NCI-H2196 (cell line): ENCODE results near the gene ZBTB40.

Experiments used
- DNase-seq: peaks from one replicate; lab custom pipeline; 2025; ENCODE audit not compliant: unreplicated experiment; lab: John Stamatoyannopoulos, UW

Gene ZBTB40

DNA sequence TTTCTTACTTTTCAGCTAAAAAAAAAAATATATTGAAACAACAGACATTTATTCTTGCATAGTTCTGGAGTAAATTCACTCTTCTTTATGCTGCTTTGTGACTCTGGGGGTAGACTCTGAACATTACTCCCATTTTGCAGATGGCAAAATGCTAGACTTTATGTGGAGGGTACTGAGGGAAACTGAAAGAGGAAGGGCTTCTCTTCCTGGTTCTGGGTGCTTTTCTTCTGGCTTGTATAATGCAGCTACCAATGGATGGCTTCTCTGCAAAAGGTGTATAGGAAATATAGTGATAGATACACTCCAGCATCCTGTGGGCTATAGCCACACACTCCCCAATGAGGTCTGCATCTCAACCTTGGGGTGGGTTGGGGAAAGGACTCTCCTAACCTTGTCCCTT, 19.7 kb upstream of the ZBTB40 start:
- no peak for DNase-seq

DNA sequence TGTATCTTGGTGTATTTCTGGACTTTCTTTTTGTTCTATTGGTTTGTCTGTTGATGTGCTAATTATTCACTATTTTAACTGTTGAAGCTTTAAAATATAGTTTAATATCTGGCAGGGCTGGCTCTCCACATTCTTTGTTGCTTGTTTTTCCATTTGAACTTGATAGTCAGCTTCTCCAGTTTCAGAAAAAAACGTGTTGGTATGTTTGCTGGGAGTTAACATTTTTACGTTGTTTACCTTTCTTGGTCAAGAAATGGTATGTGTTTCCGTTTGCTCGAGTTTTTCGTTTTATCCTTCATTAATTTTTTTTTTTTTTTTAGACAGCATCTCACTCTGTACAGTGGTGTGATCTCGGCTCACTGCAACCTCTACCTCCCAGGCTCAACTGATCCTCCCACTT, 16.9 kb upstream of the ZBTB40 start:
- no peak for DNase-seq

DNA sequence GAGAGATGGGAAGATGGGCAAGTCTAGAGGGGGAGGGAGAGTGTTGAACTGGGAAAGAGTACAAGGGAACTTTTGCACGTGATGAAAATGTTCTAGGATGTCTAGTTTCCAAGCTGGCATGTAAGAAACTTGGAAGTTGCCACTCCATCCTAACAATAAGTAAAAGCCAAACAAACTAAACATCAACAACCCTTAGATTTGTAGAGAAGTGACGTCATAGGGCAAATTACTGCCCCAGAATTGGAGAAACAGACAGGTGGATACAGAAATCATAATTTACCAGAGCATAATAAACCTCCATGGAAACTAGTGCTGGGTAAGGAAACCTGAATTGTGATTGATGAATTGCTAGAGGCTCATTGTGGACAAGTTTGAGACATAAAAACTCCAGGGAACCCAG, 14.7 kb upstream of the ZBTB40 start:
- no peak for DNase-seq

DNA sequence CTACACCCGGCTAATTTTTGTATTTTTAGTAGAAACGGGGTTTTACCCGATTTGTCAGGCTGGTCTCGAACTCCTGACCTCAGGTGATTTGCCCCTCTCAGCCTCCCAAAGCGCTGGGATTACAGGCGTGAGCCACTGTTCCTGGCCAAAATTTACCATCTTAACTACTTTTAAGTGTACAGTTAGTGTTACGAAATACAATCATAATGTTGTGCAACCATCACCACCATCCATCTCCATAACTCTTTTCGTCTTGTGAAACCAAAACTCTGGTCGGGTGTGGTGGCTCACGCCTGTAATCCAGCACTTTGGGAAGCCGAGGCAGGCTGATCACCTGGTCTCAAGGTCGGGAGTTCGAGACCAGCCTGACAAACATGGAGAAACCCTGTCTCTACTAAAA, 14.1 kb upstream of the ZBTB40 start:
- DNase-seq = no peak

DNA sequence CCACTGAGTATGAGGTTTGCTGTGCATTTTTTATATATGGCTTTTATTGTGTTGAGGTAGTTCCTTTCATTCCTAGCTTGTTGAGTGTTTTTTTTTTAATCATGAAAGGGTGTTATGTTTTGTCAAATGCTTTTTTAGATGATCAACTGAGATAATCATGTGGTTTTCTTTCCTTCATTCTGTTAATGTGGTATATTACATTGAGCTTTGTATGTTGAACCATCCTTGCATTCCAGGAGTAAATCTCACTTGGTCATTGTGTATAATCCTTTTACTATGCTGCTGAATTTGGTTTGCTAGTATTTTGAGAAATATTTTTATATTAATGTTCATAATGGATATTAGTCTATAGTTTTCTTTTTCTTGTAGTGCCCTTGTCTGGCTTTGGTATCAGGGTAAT, 11.1 kb upstream of the ZBTB40 start:
- DNase-seq = no peak

DNA sequence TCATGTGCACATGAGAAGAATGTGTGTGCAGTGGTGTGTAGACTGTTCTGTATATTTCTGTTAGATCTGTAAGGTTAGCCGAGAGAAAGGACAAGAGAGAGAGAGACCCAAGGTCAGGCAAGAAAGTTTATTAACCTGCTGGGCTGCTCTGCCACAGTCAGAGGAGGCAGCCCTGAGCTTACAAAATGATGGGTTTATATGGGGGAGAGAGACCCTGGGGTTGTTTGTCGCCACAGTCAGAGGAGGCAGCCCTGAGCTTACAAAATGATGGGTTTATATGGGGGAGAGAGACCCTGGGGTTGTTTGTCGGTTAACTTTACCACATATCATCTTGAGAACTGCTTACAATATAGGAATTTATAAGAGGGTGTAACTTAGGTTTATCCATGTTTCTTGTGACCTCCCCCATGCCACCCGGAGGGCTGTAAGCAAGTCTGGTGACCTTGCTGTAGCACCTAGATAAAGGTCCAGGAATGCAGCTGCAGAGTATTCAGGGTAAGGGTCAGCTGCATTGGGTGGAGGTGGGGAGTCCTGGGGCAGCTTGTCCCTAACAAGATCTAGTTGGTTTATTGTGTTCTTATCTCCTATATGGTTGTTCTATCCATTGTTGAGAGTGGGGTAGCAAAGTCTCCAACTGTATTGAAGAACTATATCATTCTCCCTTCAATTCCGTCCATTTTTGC, 9.3 kb upstream of the ZBTB40 start:
- DNase-seq = no peak

DNA sequence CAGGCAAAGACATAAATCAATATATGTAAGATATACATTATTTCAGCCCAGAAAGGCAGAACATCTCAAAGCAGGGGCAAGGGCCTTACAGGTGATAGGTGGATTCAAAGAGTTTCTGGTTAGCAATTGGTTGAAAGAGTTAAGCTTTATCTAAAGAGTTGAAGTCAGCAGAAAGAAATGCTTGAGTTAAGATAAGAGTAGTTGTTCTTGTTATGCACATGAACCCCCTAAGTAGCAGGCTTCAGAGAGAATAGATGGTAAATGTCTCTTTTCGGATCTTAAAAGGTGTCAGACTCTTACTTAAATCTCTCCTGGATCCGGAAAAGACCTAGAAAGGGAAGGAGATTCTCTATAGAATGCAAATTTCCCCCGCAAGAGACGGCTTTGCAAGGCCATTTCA, 8.3 kb upstream of the ZBTB40 start:
- DNase-seq = no peak

DNA sequence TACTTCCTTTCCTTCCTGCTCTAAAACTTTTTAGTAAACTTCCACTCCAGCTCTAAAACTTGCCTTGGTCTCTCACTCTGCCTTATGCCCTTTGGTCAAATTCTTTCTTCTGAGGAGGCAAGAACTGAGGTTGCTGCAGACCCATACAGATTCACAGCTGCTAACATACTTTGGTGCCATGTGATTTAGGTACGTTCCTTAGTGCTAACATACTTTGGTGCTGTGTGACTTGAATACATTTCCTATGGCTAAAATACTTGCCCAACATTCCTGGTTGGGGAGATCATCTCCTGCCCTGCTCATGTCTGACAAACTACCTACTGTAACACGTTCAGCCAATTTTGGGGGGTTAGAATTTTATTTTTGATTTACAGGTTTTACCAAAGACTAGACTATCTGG, 6.8 kb upstream of the ZBTB40 start:
- DNase-seq = no peak

DNA sequence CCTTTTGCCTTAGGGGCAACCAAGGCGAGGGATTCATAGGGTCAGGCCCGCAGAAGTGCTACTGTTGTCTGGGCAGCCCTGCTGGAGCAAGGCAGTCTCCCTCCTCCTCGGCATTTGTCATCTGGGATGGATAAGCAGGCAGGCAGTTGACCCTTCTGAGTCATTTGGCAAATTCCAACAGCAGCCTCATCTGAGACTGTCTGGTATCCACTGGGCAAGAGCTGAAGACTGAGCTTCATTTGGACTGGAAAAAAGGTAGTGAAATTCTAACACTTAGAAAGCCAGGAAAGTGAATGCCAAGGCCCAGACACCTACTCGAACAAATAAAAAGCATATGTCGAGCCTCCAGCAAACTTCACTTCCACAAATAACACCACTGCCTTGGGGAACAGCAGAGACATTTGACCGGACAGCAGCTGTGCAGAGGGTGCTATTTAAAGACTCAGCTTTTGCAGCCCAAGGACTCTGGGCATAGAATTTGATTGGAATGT, 4.0 kb upstream of the ZBTB40 start:
- DNase-seq = no peak

DNA sequence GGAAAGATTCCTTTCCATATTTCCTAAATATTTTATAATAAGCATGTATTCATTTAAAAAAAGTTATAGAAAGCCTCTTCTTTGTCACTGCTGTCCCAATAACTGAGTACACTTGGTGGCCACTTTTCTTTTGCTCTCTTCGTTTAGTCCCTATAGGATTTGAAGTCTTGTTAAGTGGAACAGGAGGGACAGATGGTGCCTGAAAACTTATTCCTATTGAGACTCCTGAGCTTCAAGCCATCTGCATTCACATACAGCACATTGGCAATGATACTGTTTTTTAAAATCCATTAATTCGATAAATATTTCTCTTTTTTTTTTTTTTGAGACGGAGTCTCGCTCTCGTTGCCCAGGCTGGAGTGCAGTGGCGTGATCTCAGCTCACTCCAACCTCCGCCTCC, 2.0 kb upstream of the ZBTB40 start:
- no peak for DNase-seq

DNA sequence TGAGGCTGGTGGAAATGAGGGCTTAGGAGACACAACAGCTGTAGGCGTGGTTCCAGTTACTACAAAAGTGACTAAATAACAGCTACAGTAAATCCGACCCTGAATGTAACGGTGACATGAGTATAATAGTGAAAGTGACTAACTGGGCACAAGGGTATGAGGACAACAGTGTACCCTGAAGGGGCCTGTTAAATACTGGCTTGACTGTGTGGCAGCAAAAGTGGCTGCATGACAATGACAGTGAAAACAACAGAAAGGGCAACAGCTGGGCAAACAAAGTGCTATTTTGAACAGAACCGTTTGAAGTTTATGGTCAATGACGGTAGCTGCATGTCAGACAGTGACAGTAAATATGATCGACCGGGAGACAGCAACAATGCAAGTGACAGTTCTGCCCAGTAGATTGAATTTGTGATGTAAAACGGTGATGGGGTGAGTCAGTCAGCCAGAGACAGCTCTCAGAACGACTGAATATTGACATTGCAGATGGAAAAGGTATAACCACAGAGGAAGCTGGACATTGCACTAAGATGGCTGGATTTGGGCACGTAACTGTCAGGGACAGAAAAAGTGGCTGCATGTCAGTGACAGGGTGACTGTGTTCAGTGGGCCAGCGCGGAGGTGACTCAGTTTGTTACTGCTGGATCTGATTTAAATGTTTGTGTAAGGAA, 1.2 kb upstream of the ZBTB40 start:
- DNase-seq = peak; percentile 7

DNA sequence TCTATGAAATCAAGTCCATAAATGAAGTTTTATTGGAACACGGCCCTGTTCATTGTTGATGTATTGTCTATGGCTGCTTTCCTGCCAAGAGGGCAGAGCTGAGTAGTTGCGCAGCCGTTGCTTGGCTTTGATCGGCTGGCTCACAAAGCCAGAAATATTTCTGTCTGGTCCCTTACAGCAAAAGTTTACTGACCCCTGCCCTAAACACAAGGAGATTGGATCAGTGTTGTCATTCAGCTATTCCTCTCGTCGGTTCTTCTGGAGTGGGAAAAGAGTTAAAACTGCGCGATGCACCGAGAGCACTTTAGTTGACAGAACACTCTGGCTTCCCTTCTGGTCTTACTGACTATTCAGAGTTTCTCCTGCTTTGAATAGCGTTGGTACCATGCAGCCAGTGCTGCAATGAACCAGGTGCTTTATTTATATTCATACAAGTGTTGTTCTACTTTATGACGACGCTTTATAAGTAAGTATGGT, 868 bp downstream of the ZBTB40 start:
- peak; percentile 41 for DNase-seq

DNA sequence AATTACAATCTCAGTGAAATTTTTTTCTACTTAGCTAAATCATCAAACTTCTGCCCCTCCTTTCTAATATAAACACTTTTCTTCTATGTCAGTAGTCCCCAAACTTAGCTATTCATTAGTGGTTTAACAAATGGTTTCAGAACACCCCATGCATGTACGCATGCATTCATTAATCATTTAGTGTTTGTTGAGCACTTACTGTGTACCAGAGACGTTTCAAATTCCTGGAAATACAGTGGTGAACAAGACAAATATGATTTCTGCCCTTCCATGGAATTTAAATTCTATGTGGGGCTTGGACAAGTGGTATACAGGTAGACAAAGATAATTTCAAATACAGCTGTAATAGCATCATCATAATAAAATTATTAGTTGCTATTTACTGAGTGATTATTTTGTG, 1.5 kb downstream of the ZBTB40 start:
- DNase-seq = no peak

DNA sequence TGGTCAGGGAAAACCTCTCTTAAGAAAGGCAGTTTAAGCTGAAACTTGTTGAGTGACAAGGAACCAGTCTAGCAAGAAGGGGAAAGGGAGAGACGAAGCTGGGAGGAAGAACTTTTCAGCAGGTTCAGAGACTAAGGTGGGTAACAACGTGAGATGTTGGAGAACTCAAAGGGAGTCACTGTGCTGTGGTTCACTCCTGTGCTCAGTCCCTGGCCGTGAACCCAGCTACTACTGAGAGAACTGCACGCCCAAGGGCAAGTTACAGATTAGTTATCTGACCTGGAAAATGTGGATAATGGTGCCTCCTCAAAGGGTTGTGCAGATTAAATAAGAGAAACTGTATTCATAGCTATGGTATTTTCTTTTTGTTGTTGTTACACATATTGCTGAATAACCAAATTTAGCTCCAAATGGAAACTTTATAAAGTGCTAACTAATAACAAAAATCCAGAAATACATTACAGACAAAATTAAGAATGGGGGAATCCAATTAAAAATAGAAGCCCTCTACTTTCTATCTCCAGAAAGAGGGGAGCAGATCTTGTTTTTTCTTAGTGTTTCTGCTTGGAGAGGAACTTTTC, 2.9 kb downstream of the ZBTB40 start:
- DNase-seq = no peak

DNA sequence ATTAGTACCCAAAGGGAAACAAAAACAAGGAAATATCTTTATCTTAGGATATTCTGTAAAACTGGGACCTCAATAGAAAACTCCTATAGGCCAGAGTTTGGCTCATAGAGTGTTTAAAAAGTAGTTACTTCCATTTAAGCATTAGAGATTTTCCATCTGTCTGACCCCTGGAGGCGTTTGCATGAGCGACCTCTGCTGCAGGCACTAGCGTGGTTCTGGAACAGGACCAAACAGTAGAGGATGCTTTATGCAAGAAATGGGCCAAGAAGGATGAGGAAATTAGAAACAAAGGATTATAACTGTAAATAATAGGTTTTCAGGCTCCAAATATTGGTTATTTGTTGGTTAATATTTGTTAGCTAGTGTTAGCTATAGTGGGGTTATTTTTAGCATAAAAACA, 5.7 kb downstream of the ZBTB40 start:
- DNase-seq = no peak

DNA sequence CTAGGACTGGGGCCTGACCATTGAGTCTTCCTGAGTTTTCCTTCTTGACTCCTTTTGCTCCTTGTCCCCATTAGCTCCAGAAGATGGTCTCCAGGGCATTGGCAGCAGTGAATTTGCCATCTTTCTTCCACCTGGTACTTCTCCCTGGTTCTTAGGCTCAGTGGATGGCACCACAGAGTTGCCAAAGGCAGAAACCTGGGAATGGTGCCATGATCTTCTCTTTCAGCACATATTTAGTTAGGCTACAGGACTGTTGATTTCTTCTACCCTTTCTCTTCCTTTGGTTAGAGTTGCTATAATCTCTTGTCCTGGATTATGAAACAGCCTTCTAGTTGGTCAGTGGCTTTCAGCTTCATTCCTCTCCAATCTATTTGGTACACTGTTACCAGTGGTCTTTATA, 6.2 kb downstream of the ZBTB40 start:
- peak; percentile 5 for DNase-seq

DNA sequence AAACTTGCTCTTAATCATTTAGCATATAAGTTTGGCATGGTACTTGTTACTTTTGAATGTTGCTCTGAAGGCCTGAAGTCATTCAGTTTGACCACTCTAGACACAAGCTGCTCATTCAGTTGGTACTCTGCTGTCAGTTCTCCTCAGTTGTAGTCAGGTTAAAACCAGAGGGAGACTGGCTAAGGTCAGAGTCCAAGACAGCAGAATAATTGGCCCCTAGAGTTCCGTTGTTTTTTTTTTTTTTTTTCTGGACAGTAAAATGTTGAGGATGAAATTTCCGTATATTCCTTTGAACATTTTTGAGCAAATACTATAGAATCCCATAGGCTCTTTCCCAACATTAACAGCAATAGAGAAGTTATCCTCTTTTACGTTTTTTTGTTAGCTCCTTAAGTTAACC, 9.4 kb downstream of the ZBTB40 start:
- no peak for DNase-seq

DNA sequence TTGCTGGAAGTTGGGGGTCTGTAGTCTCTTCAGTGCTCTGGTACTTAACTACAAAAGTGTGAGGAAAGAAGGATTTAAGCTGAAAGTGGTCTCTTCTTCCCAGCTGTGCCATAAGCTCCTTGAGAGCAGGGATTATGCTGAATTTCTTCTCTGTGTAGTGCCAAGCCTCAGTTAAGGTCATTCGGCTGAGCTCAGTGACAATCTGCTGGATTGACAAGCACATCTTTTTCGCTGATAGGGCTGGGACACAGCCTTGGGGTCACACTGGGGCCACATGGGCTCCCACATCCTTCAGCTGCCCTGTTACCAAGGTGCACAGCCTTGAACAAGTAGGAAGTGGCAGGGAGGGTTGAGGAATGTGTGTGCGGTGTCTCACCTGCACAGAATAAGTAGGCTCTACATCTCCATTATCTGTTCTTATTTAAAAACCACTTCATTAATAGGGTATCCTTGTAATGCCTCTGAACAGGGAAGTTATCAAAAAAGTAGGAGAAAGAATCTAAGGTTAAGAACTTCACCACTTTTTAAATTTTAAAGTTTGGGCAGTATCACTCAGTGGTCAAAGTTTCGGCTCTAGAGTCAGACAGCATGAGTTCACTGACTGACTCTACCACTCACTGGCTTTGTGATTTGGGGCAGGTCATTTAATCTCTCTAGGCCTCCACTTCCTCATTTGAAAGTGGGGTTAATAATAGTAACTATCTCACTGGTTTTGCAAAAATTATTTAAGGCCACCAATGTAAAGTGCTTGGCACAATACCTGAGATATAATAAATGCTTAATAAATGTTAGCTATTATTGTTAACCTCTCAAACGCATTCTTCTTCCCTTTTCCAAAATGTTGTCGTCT, 10.3 kb downstream of the ZBTB40 start:
- no peak for DNase-seq

DNA sequence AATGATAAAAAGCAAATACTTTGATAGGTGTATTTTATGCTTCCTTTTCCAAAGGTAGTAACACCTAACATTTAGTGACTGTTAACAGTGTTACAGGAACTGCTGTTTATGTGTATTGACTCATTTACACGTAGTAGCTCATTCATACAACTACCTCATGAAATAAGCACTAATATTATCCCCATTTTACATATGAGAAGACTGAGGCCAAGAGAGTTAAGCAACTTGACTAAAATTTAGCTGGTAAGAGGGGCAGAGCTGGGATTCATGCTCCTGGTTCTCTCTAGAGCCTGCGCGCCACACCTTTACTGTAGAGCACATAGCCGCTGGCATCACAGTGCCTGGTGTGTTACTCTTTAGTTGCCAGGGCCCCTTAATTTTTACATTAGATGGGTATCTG, 11.3 kb downstream of the ZBTB40 start:
- no peak for DNase-seq

DNA sequence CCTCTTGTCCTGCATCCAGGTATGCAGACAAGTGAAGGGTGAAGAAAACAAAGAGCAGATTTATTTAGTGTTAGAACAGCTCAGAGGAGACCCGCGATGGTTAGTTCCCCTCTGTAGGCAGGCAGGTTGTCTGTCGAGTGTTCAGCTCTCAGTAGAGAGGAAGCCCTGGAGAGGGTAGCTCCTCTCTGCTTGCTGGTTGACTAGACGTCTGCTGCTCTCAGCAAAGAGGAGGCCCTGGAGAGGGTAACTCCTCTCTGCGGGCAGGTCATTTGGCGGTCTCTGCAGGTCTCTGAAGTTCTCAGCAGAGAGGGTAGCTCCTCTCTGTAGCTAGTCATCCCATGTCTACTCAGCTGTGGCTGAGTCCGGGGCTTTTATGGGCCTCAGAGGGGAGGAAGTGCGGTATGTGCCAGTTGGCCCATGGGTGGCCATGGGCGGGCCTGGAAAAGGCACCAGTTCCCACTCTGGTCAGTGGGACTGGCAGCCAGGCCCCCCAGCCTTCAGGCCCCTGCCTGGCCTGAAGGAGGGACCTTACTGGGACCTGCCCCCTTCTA, 13.4 kb downstream of the ZBTB40 start:
- DNase-seq = no peak

DNA sequence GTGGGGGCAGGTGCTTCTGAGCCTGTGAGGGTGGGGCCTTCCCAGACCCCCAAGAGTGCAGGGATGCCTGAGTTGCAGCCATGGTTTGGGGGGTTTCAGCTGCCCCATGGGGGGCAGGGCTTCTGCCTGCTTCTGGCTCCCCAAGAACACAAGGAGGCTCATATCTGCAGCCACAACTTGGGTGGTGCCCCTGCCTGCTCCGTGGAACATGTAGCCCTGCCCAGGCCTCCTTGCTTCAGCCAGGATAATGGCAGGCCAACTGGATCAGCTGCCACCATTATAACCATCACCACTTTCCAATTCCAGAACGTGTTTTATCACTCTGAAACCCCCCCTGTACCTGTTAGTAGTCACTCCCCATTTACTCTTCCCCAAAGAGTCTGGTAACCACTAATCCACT, 14.0 kb downstream of the ZBTB40 start:
- no peak for DNase-seq
